SK-N-SH (cell line): Measurements from ENCODE around the gene ARHGAP29. TPM values are rescaled to one million over a fixed set of nuclear protein-coding genes. Genes with fewer than 3 reads are reported as not detected.

Experiments
- CTCF ChIA-PET: fragments of 300-600, 350-600 bp; formaldehyde crosslinking; extraction: SDS; loops from one replicate; lab custom pipeline; 2021; lab: Yijun Ruan, JAX
- POLR2A ChIA-PET: fragments of 350-600 bp; sonication (Branson Sonifier 250); formaldehyde crosslinking; extraction: SDS; loops from one replicate; lab custom pipeline; 2020; ENCODE audit warnings: antibody characterized with exemption, inconsistent platforms; lab: Yijun Ruan, JAX
- DNase-seq: peaks from one replicate; pipeline ENCODE4 v3.0.0; 2012
- H2AFZ ChIP-seq: fragments of 200-600 bp; sonication (generic); 2 replicates; pipeline ENCODE4 v1.8.1; 2016; ENCODE audit warnings: antibody characterized with exemption, mild to moderate bottlenecking, low read depth
- H3F3A ChIP-seq: fragments of 200-600 bp; sonication (generic); replicated peaks from 2 replicates; pipeline ENCODE3; 2016; ENCODE audit warnings: antibody characterized with exemption, mild to moderate bottlenecking; ENCODE audit not compliant: insufficient read depth
- H3K27ac ChIP-seq, 2 experiments: fragments of 200-500 bp in 1 of 2; fragments of 200-600 bp in 1 of 2; sonication (Bioruptor generic) in 1 of 2; sonication (generic), shearing (Covaris generic) in 1 of 2; 2 replicates each; pipeline versions ENCODE4 v1.5.1 to v1.6.1; 2014 to 2016; ENCODE audit warnings: low read depth in 2 of 2, inconsistent platforms in 1 of 2, low read length in 1 of 2, mild to moderate bottlenecking in 1 of 2, mixed read lengths in 1 of 2
- H3K27me3 ChIP-seq: fragments of 200-600 bp; sonication (generic), shearing (Covaris generic); 2 replicates; pipeline ENCODE4 v1.6.1; 2016; ENCODE audit warnings: mixed run types; ENCODE audit not compliant: insufficient read depth
- H3K36me3 ChIP-seq, 2 experiments: fragments of 200-500 bp in 1 of 2; fragments of 200-600 bp in 1 of 2; sonication (Bioruptor generic) in 1 of 2; sonication (generic) in 1 of 2; replicated peaks in 1 of 2; 2 replicates each; pipeline versions ENCODE3 to v1.5.1; 2014 to 2016; ENCODE audit warnings: low read length in 1 of 2, mild to moderate bottlenecking in 1 of 2; ENCODE audit not compliant: insufficient read depth in 2 of 2, control insufficient read depth in 1 of 2
- H3K4me1 ChIP-seq, 2 experiments: fragments of 200-500 bp in 1 of 2; fragments of 200-600 bp in 1 of 2; sonication (Bioruptor generic) in 1 of 2; sonication (generic), shearing (Covaris generic) in 1 of 2; 2 replicates each; pipeline versions ENCODE4 v1.5.1 to v1.6.1; 2014 to 2016; ENCODE audit warnings: low read depth in 1 of 2, low read length in 1 of 2, mixed run types in 1 of 2; ENCODE audit not compliant: insufficient read depth in 2 of 2, control insufficient read depth in 1 of 2
- H3K4me2 ChIP-seq: fragments of 200-600 bp; sonication (generic), shearing (Covaris generic); 2 replicates; pipeline ENCODE4 v1.6.1; 2017; ENCODE audit warnings: mixed run types
- H3K4me3 ChIP-seq, 2 experiments: fragments of 200-500 bp in 1 of 2; fragments of 200-600 bp in 1 of 2; sonication (Bioruptor generic) in 1 of 2; sonication (generic), shearing (Covaris generic) in 1 of 2; 2 replicates each; pipeline versions ENCODE4 v1.5.1 to v1.8.1; 2014 to 2016; ENCODE audit warnings: low read depth in 2 of 2, inconsistent platforms in 1 of 2, low read length in 1 of 2, mild to moderate bottlenecking in 1 of 2, mixed read lengths in 1 of 2, moderate library complexity in 1 of 2
- H3K79me2 ChIP-seq: fragments of 200-600 bp; sonication (generic); 2 replicates; pipeline ENCODE4 v1.8.1; 2017; ENCODE audit warnings: mild to moderate bottlenecking; ENCODE audit not compliant: insufficient read depth
- H3K9ac ChIP-seq: fragments of 200-600 bp; sonication (generic); 2 replicates; pipeline ENCODE4 v1.6.1; 2017; ENCODE audit warnings: mixed run types
- H3K9me2 ChIP-seq: fragments of 200-600 bp; sonication (generic); 2 replicates; pipeline ENCODE4 v1.6.1; 2017; ENCODE audit warnings: mixed run types
- H3K9me3 ChIP-seq: fragments of 200-600 bp; sonication (generic); 2 replicates; pipeline ENCODE4 v1.6.1; 2017; ENCODE audit warnings: mixed run types, mild to moderate bottlenecking, moderate library complexity
- H4K20me1 ChIP-seq: fragments of 200-600 bp; sonication (generic); 2 replicates; pipeline ENCODE4 v1.6.1; 2017; ENCODE audit warnings: mild to moderate bottlenecking, mixed run types; ENCODE audit not compliant: insufficient read depth
- CHD2 ChIP-seq: fragments of 150-350 bp; IDR thresholded peaks from 2 replicates; pipeline ENCODE4 v1.6.1; 2018; ENCODE audit warnings: low read length; ENCODE audit not compliant: partially characterized antibody
- ELF1 ChIP-seq: IDR thresholded peaks from 2 replicates; pipeline ENCODE4 v1.4.0; 2012
- EP300 ChIP-seq, 2 experiments: IDR thresholded peaks; 2 replicates each; pipeline versions ENCODE4 v1.4.0 to v1.6.1; 2012; ENCODE audit warnings: borderline replicate concordance in 1 of 2, low read depth in 1 of 2, low read length in 1 of 2
- FOSL2 ChIP-seq: IDR thresholded peaks from 2 replicates; pipeline ENCODE4 v1.4.0; 2012; ENCODE audit warnings: low read depth, mild to moderate bottlenecking, moderate library complexity, borderline replicate concordance
- FOXJ3 ChIP-seq: sonication (generic); formaldehyde crosslinking; IDR thresholded peaks from 2 replicates; pipeline ENCODE4 v1.5.1; 2020; ENCODE audit warnings: mild to moderate bottlenecking, missing genetic modification reagents
- FOXM1 ChIP-seq: IDR thresholded peaks from 2 replicates; pipeline ENCODE4 v1.4.0; 2012; ENCODE audit warnings: low read depth, mild to moderate bottlenecking
- GABPA ChIP-seq: IDR thresholded peaks from 2 replicates; pipeline ENCODE4 v1.4.0; 2012; ENCODE audit warnings: low read depth, mild to moderate bottlenecking
- GATA2 ChIP-seq: sonication (generic); formaldehyde crosslinking; IDR thresholded peaks from 2 replicates; pipeline ENCODE4 v1.5.0; 2020; ENCODE audit warnings: mild to moderate bottlenecking, missing genetic modification reagents
- MEF2A ChIP-seq: IDR thresholded peaks from 2 replicates; pipeline ENCODE4 v1.4.0; 2012; ENCODE audit warnings: low read depth, borderline replicate concordance
- MXI1 ChIP-seq: IDR thresholded peaks from 2 replicates; pipeline ENCODE4 v1.6.1; 2012; ENCODE audit warnings: mild to moderate bottlenecking, low read depth, low read length, improper control_type of control experiment
- NFIC ChIP-seq: IDR thresholded peaks from 2 replicates; pipeline ENCODE4 v1.4.0; 2012; ENCODE audit warnings: borderline replicate concordance
- NRF1 ChIP-seq: IDR thresholded peaks from 2 replicates; pipeline ENCODE4 v1.6.1; 2012; ENCODE audit warnings: low read depth, mild to moderate bottlenecking, low read length
- PBX3 ChIP-seq: IDR thresholded peaks from 2 replicates; pipeline ENCODE4; 2012
- POLR2AphosphoS5 ChIP-seq: IDR thresholded peaks from 2 replicates; pipeline ENCODE4 v1.6.1; 2012; ENCODE audit warnings: low read depth, low read length
- RAD21 ChIP-seq: IDR thresholded peaks from 2 replicates; pipeline ENCODE4 v1.6.1; 2012; ENCODE audit warnings: mild to moderate bottlenecking, low read length
- RCOR1 ChIP-seq: fragments of 150-350 bp; IDR thresholded peaks from 2 replicates; pipeline ENCODE4 v1.6.1; 2017; ENCODE audit warnings: antibody characterized with exemption, low read length
- RXRA ChIP-seq: IDR thresholded peaks from 2 replicates; pipeline ENCODE4 v1.4.0; 2012; ENCODE audit warnings: low read depth, mild to moderate bottlenecking, borderline replicate concordance
- SIN3A ChIP-seq: IDR thresholded peaks from 2 replicates; pipeline ENCODE4 v1.6.1; 2012; ENCODE audit warnings: low read depth, mild to moderate bottlenecking, low read length, moderate library complexity, borderline replicate concordance
- SMC3 ChIP-seq: IDR thresholded peaks from 2 replicates; pipeline ENCODE4 v1.6.1; 2012; ENCODE audit warnings: low read depth, low read length, improper control_type of control experiment
- TEAD4 ChIP-seq: IDR thresholded peaks from 2 replicates; pipeline ENCODE4 v1.4.0; 2012; ENCODE audit warnings: mild to moderate bottlenecking, borderline replicate concordance; ENCODE audit not compliant: insufficient read depth
- USF2 ChIP-seq: fragments of 150-350 bp; IDR thresholded peaks from 2 replicates; pipeline ENCODE4 v1.6.1; 2017; ENCODE audit warnings: antibody characterized with exemption, low read length, low read depth, borderline replicate concordance
- YY1 ChIP-seq: IDR thresholded peaks from 2 replicates; pipeline ENCODE4 v1.4.0; 2012; ENCODE audit warnings: low read depth, mild to moderate bottlenecking
- WGBS: methylation state at CpG from one replicate; pipeline ENCODE4 v1.1.6; 2017; ENCODE audit warnings: low lambda C conversion rate; 5-methylcytosine and 5-hydroxymethylcytosine counted together
- polyA plus RNA-seq, 3 experiments: library from polyadenylated mRNA; depleted of rRNA; stranded (reverse); fragments of >200 nt; gene quantifications; 2 replicates each; pipeline ENCODE4 v1.2.3, GENCODE V29; 2012
- TF ChIP-seq, protein P1 (sequence below): IDR thresholded peaks from 2 replicates; pipeline ENCODE4 v1.4.0; 2012; ENCODE audit warnings: low read depth
- TF ChIP-seq, protein P2 (sequence below): IDR thresholded peaks from 2 replicates; pipeline ENCODE4 v1.6.1; 2012; ENCODE audit warnings: mild to moderate bottlenecking, low read depth, low read length, moderate library complexity
- TF ChIP-seq, protein P3 (sequence below): IDR thresholded peaks from 2 replicates; pipeline ENCODE4 v1.4.0; 2012; ENCODE audit warnings: low read depth, borderline replicate concordance
- TF ChIP-seq, protein P4 (sequence below): IDR thresholded peaks from 2 replicates; pipeline ENCODE4 v1.4.0; 2012; ENCODE audit warnings: low read depth, borderline replicate concordance

Gene ARHGAP29
- polyA plus RNA-seq, 1 of the 3 experiments (the other 2 are of a cell fraction): 20.1 TPM

DNA sequence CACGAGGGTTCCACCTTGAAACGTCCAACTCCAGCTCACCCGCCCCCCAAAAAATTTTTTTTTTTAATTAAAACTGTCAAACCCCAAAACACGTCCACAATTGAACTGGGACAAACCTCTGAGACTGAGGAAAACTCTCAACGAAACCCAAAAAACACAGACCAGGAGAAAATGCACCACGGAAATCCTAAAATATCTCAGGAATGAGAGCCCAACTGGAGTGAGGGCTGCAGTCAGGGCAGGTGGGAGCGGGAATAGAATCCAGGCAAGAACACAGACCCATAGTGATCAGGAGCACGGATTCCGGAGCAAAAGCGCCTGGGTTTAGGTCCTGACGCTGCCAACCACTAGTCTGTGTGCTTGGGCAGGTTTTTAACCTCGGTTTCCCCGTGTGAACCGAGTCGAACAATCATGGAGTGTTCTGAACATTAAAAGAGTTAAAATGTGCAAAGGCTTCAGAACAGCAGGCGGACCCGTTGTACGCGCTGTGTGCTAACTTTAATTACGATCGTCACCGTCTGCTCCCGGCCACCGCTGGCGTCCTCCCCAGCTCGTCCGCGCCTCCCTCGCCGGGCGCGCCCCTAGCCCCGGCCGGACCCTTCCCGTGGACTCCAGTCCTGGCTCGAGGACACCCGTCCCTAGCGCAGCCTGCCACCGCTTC, 624 bp downstream of the ARHGAP29 start:
- H3K27ac ChIP-seq: peak overlapping the region; percentile 31 to 76
- no peaks in the 10 kb centered on the region for H3K9me3 ChIP-seq
- peak overlapping the region; percentile 86 for H3K4me2 ChIP-seq
- POLR2A ChIA-PET: interaction anchor here (0.8 to 2.3 kb wide), 5 partner anchors 7 to 176 kb away, joined by 3 to 11 read pairs (median 3); no protein-coding TSS in a partner anchor
- peak overlapping the region; percentile 77 for H3K9ac ChIP-seq
- CTCF ChIA-PET: interaction anchor here (0.5 to 13.6 kb wide), 16 partner anchors 10 to 544 kb away, joined by 3 to 186 read pairs (median 5); no protein-coding TSS in a partner anchor
- no peak for DNase-seq
- peaks cover 6 to 12% of the 10 kb centered on the region in 2 experiments; a peak in 2 of 4 replicates for H3K4me1 ChIP-seq
- peaks cover 53% of the 10 kb centered on the region for H3K79me2 ChIP-seq
- peak overlapping the region; percentile 89 to 93 for H3K4me3 ChIP-seq
- H4K20me1 ChIP-seq: no peaks in the 10 kb centered on the region
- H3K27me3 ChIP-seq: no peaks in the 10 kb centered on the region
- peak overlapping the region; percentile 86 for H2AFZ ChIP-seq
- WGBS: under 1% methylated on average over 18 of the region's 39 CpGs
- H3F3A ChIP-seq: no peaks in the 10 kb centered on the region
- H3K36me3 ChIP-seq: no peaks in the 10 kb centered on the region
- H3K9me2 ChIP-seq: no peaks in the 10 kb centered on the region
- TF ChIP-seq RAD21: peak; percentile 41
- no peak for TF ChIP-seq USF2
- TF ChIP-seq, protein P1, sequence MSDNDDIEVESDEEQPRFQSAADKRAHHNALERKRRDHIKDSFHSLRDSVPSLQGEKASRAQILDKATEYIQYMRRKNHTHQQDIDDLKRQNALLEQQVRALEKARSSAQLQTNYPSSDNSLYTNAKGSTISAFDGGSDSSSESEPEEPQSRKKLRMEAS: no peak
- TF ChIP-seq POLR2AphosphoS5: no peak
- TF ChIP-seq GATA2 (CRISPR knock-in tag): no peak
- no peak for TF ChIP-seq EP300 (IDR thresholded peaks at IDR 0.05; ENCODE audit: borderline replicate concordance in 1 of 2, low read depth in 1 of 2, low read length in 1 of 2)
- TF ChIP-seq CHD2: no peak
- no peak for TF ChIP-seq RXRA
- TF ChIP-seq YY1: no peak
- TF ChIP-seq ELF1: no peak
- TF ChIP-seq TEAD4: no peak
- no peak for TF ChIP-seq FOSL2
- TF ChIP-seq SMC3: peak; percentile 18; the same call in 1 of the 2 replicates
- TF ChIP-seq MEF2A: no peak
- TF ChIP-seq SIN3A: no peak
- no peak for TF ChIP-seq FOXM1
- no peak for TF ChIP-seq NRF1
- no peak for TF ChIP-seq NFIC
- TF ChIP-seq GABPA: no peak
- no peak for TF ChIP-seq FOXJ3 (CRISPR knock-in tag)
- TF ChIP-seq MXI1: no peak
- TF ChIP-seq PBX3: no peak
- TF ChIP-seq, protein P2, sequence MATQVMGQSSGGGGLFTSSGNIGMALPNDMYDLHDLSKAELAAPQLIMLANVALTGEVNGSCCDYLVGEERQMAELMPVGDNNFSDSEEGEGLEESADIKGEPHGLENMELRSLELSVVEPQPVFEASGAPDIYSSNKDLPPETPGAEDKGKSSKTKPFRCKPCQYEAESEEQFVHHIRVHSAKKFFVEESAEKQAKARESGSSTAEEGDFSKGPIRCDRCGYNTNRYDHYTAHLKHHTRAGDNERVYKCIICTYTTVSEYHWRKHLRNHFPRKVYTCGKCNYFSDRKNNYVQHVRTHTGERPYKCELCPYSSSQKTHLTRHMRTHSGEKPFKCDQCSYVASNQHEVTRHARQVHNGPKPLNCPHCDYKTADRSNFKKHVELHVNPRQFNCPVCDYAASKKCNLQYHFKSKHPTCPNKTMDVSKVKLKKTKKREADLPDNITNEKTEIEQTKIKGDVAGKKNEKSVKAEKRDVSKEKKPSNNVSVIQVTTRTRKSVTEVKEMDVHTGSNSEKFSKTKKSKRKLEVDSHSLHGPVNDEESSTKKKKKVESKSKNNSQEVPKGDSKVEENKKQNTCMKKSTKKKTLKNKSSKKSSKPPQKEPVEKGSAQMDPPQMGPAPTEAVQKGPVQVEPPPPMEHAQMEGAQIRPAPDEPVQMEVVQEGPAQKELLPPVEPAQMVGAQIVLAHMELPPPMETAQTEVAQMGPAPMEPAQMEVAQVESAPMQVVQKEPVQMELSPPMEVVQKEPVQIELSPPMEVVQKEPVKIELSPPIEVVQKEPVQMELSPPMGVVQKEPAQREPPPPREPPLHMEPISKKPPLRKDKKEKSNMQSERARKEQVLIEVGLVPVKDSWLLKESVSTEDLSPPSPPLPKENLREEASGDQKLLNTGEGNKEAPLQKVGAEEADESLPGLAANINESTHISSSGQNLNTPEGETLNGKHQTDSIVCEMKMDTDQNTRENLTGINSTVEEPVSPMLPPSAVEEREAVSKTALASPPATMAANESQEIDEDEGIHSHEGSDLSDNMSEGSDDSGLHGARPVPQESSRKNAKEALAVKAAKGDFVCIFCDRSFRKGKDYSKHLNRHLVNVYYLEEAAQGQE: no peak
- no peak; the same call in 1 of the 2 replicates for TF ChIP-seq RCOR1
- TF ChIP-seq, protein P3, sequence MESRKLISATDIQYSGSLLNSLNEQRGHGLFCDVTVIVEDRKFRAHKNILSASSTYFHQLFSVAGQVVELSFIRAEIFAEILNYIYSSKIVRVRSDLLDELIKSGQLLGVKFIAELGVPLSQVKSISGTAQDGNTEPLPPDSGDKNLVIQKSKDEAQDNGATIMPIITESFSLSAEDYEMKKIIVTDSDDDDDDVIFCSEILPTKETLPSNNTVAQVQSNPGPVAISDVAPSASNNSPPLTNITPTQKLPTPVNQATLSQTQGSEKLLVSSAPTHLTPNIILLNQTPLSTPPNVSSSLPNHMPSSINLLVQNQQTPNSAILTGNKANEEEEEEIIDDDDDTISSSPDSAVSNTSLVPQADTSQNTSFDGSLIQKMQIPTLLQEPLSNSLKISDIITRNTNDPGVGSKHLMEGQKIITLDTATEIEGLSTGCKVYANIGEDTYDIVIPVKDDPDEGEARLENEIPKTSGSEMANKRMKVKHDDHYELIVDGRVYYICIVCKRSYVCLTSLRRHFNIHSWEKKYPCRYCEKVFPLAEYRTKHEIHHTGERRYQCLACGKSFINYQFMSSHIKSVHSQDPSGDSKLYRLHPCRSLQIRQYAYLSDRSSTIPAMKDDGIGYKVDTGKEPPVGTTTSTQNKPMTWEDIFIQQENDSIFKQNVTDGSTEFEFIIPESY: no peak
- TF ChIP-seq, protein P4, sequence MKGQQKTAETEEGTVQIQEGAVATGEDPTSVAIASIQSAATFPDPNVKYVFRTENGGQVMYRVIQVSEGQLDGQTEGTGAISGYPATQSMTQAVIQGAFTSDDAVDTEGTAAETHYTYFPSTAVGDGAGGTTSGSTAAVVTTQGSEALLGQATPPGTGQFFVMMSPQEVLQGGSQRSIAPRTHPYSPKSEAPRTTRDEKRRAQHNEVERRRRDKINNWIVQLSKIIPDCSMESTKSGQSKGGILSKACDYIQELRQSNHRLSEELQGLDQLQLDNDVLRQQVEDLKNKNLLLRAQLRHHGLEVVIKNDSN: no peak
